ENCODE results near the gene CNOT9.

CNOT9 gene

GRCh38 chr2:218643751-218644310 is 75.2 kb downstream of the CNOT9 start:
- no peak for DNase-seq (ENCODE audit: low read depth in 1 of 2, low spot score in 1 of 2)

GRCh38 chr2:218644721-218645120 is 76.1 kb downstream of the CNOT9 start:
- no peak for DNase-seq (ENCODE audit: low read depth in 1 of 2, low spot score in 1 of 2)

GRCh38 chr2:218645126-218645525 is 76.5 kb downstream of the CNOT9 start:
- DNase-seq (ENCODE audit: low read depth in 1 of 2, low spot score in 1 of 2): no peak

All from activated CD4-positive, alpha-beta T cell treated with anti-CD3 and anti-CD28 coated beads, Interleukin-2, amount 50 U/mL, for 24 hours (primary cell).